ENCODE results near the gene TEX51. TPM values are rescaled to one million over a fixed set of nuclear protein-coding genes. Genes with fewer than 3 reads are reported as not detected.

Gene TEX51
- total and polyA plus RNA-seq, 2 donors (not counting 3 experiments of a cell fraction or from before 2014, with no cell fraction given) = not detected

- Histone ChIP-seq H4K20me1 (replicated peaks; ENCODE audit: control insufficient read depth, extremely low read depth, insufficient read depth, low read length) (no peaks in the 10 kb centered on the region), H3K79me2 (ENCODE audit: control insufficient read depth, insufficient read depth, low read length) (no peaks in the 10 kb centered on the region), H3K4me3 (replicated peaks in 1 of 3; ENCODE audit: insufficient read depth in 1 of 3, low read depth in 1 of 3, low read length in 3 of 3) (no peak overlapping the region), H2AFZ (ENCODE audit: low read depth, low read length) (no peak overlapping the region), H3K27me3 (ENCODE audit: control insufficient read depth in 2 of 2, insufficient read depth in 2 of 2, low read length in 2 of 2) (no peaks in the 10 kb centered on the region), H3K36me3 (ENCODE audit: control insufficient read depth in 2 of 2, extremely low read depth in 1 of 2, insufficient read depth in 2 of 2, low read length in 2 of 2) (no peaks in the 10 kb centered on the region), H3K27ac (ENCODE audit: insufficient read depth, low read depth, low read length) (no peak overlapping the region), H3K4me2 (ENCODE audit: insufficient read depth, low read length) (no peak overlapping the region), H3K4me1 (ENCODE audit: control insufficient read depth, extremely low read depth, insufficient read depth, low read length) (no peaks in the 10 kb centered on the region), H3K9me3 (replicated peaks; ENCODE audit: control insufficient read depth, insufficient read depth, low read length) (no peaks in the 10 kb centered on the region), H3K9me1 (replicated peaks; ENCODE audit: control insufficient read depth, extremely low read depth, insufficient read depth, low read length) (no peaks in the 10 kb centered on the region), H3K9ac (replicated peaks; ENCODE audit: extremely low read depth, insufficient read depth, low read length) (no peak overlapping the region)
- TF ChIP-seq GATA2 (IDR thresholded peaks at IDR 0.05; ENCODE audit: insufficient read depth, insufficient read length, low read depth, low read length) = no peak
- no peak for TF ChIP-seq EZH2 (IDR thresholded peaks at IDR 0.05; ENCODE audit: borderline replicate concordance, low read depth, low read length, severe bottlenecking)
- TF ChIP-seq MYC (IDR thresholded peaks at IDR 0.05; ENCODE audit: low read depth, low read length) = no peak
- TF ChIP-seq POLR2AphosphoS5 (IDR thresholded peaks at IDR 0.05; ENCODE audit: insufficient read depth, low read depth, low read length) = no peak
- no peak for TF ChIP-seq CTCF (IDR thresholded peaks at IDR 0.05; ENCODE audit: extremely low read depth in 1 of 2, insufficient read depth in 1 of 2, low read depth in 1 of 2, low read length in 2 of 2)
- TF ChIP-seq POLR2A (IDR thresholded peaks at IDR 0.05; ENCODE audit: low read depth, low read length) = no peak
- TF ChIP-seq JUN (IDR thresholded peaks at IDR 0.05; ENCODE audit: borderline replicate concordance, insufficient read depth, insufficient read length, low read depth) = no peak
- TF ChIP-seq MAX (IDR thresholded peaks at IDR 0.05; ENCODE audit: insufficient read depth, insufficient read length) = no peak
- TF ChIP-seq FOS (IDR thresholded peaks at IDR 0.05; ENCODE audit: borderline replicate concordance, insufficient read depth, low read length) = no peak
- intact Hi-C loops (cut with micrococcal nuclease) = no loop called here
- FAIRE-seq = no peak
- no peak for DNase-seq (ENCODE audit: low read depth, low spot score)
- dilution Hi-C loops (cut with MboI; ENCODE audit: extremely low pct_ligation_motif_present, low sequenced_read_pairs) = no loop called here
- CTCF ChIA-PET = interaction anchor here (1.2 kb wide), 1 partner anchor 29 kb away, joined by 3 read pairs; no protein-coding TSS in a partner anchor
- POLR2A ChIA-PET = no interaction called here
- no TSS peak for BruUV-seq (replicated peaks)
Measured at GRCh38 chr2:126942427-126943203, 43.9 kb downstream of the TEX51 start.

Data from endothelial cell of umbilical vein (primary cell).